Neural progenitor cell (in vitro differentiated cells): Measurements from ENCODE around the gene SYT4.

ENCODE experiments used
- CTCF ChIP-seq: fragments of 200-600 bp; sonication (generic); IDR thresholded peaks from 2 replicates; pipeline ENCODE4 v1.5.1; 2017; ENCODE audit warnings: antibody characterized with exemption, mild to moderate bottlenecking
- EZH2phosphoT487 ChIP-seq: fragments of 200-600 bp; sonication (generic); IDR thresholded peaks from 2 replicates; pipeline ENCODE4 v1.6.1; 2017; ENCODE audit warnings: antibody characterized with exemption

- no peak for TF ChIP-seq CTCF
- TF ChIP-seq EZH2phosphoT487 = no peak
Observed at GRCh38 chr18:43238429-43238828, 38.9 kb downstream of the SYT4 start.
